Neural cell (in vitro differentiated cells): ENCODE data around the gene CHCHD5.

Experiments used
- CTCF ChIP-seq: fragments of 450-650 bp; IDR thresholded peaks from 2 replicates; pipeline ENCODE4 v1.5.1; 2014; ENCODE audit warnings: antibody characterized with exemption, mild to moderate bottlenecking, moderate library complexity; ENCODE audit not compliant: poor library complexity, severe bottlenecking
- EP300 ChIP-seq: fragments of 450-650 bp; conservative IDR thresholded peaks from 2 replicates; pipeline ENCODE4 v1.6.1; 2014; ENCODE audit warnings: antibody characterized with exemption, mild to moderate bottlenecking, moderate library complexity; ENCODE audit not compliant: poor library complexity, severe bottlenecking
- EZH2 ChIP-seq: fragments of 200-600, 300-800 bp; shearing (Covaris generic), sonication (generic); IDR thresholded peaks from 2 replicates; pipeline ENCODE4 v1.6.1; 2014; ENCODE audit warnings: antibody characterized with exemption, low read length, borderline replicate concordance, mild to moderate bottlenecking; ENCODE audit not compliant: insufficient read depth, poor library complexity, severe bottlenecking
- MXI1 ChIP-seq: fragments of 450-650 bp; conservative IDR thresholded peaks from 2 replicates; pipeline ENCODE4 v1.6.1; 2014; ENCODE audit warnings: antibody characterized with exemption, mild to moderate bottlenecking; ENCODE audit not compliant: poor library complexity, severe bottlenecking
- POLR2AphosphoS5 ChIP-seq: IDR thresholded peaks from 2 replicates; pipeline ENCODE4 v1.6.1; 2012
- RAD21 ChIP-seq: fragments of 450-650 bp; conservative IDR thresholded peaks from 2 replicates; pipeline ENCODE4 v1.6.1; 2014; ENCODE audit warnings: antibody characterized with exemption, mild to moderate bottlenecking, moderate library complexity
- REST ChIP-seq: IDR thresholded peaks from 2 replicates; pipeline ENCODE4 v1.6.1; 2012; ENCODE audit warnings: borderline replicate concordance
- TAF1 ChIP-seq: IDR thresholded peaks from 2 replicates; pipeline ENCODE4 v1.6.1; 2012; ENCODE audit warnings: low read depth

- TF ChIP-seq CTCF (no peak), REST (no peak), POLR2AphosphoS5 (no peak), EP300 (no peak), EZH2 (no peak), TAF1 (no peak), MXI1 (no peak), RAD21 (no peak)
Observed at GRCh38 chr2:112600634-112601033, 16.2 kb downstream of the CHCHD5 start.
